ENCODE measurements around the gene ASTN2. TPM values are rescaled to one million over a fixed set of nuclear protein-coding genes. Genes with fewer than 3 reads are reported as not detected.

The ASTN2 gene
- polyA plus RNA-seq, 2 of the 4 experiments (the other 2 are of a cell fraction) = 5.8 to 11.6 TPM

DNA sequence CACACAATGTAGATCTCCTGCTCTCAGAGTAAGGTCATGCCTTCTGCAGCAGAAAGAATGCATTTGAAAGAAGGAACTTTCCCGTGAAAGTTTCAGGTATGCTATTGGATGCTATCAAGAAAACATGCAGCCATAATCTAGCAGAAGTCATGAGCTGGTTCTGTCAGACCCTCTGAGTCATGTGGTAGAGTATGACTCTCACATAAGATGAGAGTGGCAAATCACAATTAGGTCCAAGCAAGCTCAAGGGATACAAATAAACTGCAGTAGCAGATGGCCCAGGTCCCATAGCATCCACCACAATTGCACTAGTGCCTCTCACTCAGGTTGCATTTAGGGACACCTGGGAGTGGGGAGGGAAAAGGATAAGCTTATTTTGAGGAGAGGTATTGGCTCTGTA is 292.8 kb downstream of the ASTN2 start:
- no peak overlapping the region for H3K4me3 ChIP-seq
- DNase-seq (ENCODE audit: low read depth in 1 of 2, low spot score in 1 of 2) = no peak
- ATAC-seq = no peak
- no peak for TF ChIP-seq RAD21 (conservative IDR thresholded peaks at IDR 0.05 in 1 of 2, IDR thresholded peaks at IDR 0.05 in 1 of 2)
- TF ChIP-seq HOXB5 (CRISPR knock-in tag; IDR thresholded peaks at IDR 0.05) = no peak
- no peak for TF ChIP-seq HEYL (CRISPR knock-in tag; IDR thresholded peaks at IDR 0.05)
- TF ChIP-seq NPAS2 (CRISPR knock-in tag; IDR thresholded peaks at IDR 0.05; ENCODE audit: borderline replicate concordance) = no peak
- TF ChIP-seq MAZ (IDR thresholded peaks at IDR 0.05; ENCODE audit: borderline replicate concordance, low read depth, low read length) = no peak
- H3K9me3 ChIP-seq = no peaks in the 10 kb centered on the region
- no peak for FAIRE-seq
- no peaks in the 10 kb centered on the region for H3K4me1 ChIP-seq
- WGBS (ENCODE audit: missing lambda C conversion rate) = 17% methylated on average over 1 of the region's 1 CpG
- no peak overlapping the region for H3K4me2 ChIP-seq
- H3K27ac ChIP-seq = no peak overlapping the region
- POLR2A ChIA-PET = no interaction called here
- CTCF ChIA-PET = no interaction called here

DNA sequence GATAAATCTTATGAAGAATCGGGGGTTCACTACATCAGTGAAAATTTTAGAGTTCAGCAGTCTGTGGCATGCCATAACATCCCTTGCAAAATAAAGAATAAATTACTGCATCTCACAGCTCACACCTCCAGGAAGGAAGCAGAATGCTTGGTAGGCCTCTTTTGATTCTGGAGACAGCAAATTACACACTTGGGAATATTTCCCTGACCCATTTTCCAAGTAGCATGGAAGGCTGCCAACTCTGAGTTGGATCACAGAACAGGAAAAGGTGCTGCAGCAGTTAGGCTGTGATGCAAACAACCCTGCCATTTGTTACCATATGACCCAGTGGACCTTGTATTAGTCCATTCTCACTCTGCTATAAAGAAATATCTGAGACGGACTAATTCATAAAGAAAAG is 293.5 kb downstream of the ASTN2 start:
- no peak for FAIRE-seq
- ATAC-seq = no peak
- no peak overlapping the region for H3K27ac ChIP-seq
- no peaks in the 10 kb centered on the region for H3K9me3 ChIP-seq
- H3K4me3 ChIP-seq = no peak overlapping the region
- ChIA-PET POLR2A (no interaction called here), CTCF (no interaction called here)
- no peaks in the 10 kb centered on the region for H3K4me1 ChIP-seq
- no peak overlapping the region for H3K4me2 ChIP-seq
- DNase-seq (ENCODE audit: low read depth in 1 of 2, low spot score in 1 of 2) = no peak
- WGBS (ENCODE audit: missing lambda C conversion rate) = 39% methylated on average over 2 of the region's 2 CpGs
- no peak for TF ChIP-seq POLR2A (IDR thresholded peaks at IDR 0.05; ENCODE audit: low read length)
- TF ChIP-seq, protein P1, sequence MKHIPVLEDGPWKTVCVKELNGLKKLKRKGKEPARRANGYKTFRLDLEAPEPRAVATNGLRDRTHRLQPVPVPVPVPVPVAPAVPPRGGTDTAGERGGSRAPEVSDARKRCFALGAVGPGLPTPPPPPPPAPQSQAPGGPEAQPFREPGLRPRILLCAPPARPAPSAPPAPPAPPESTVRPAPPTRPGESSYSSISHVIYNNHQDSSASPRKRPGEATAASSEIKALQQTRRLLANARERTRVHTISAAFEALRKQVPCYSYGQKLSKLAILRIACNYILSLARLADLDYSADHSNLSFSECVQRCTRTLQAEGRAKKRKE (CRISPR knock-in tag; IDR thresholded peaks at IDR 0.05; ENCODE audit: low read depth) = no peak
- TF ChIP-seq, protein P2, sequence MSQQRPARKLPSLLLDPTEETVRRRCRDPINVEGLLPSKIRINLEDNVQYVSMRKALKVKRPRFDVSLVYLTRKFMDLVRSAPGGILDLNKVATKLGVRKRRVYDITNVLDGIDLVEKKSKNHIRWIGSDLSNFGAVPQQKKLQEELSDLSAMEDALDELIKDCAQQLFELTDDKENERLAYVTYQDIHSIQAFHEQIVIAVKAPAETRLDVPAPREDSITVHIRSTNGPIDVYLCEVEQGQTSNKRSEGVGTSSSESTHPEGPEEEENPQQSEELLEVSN (IDR thresholded peaks at IDR 0.05; ENCODE audit: borderline replicate concordance, low read depth) = no peak

DNA sequence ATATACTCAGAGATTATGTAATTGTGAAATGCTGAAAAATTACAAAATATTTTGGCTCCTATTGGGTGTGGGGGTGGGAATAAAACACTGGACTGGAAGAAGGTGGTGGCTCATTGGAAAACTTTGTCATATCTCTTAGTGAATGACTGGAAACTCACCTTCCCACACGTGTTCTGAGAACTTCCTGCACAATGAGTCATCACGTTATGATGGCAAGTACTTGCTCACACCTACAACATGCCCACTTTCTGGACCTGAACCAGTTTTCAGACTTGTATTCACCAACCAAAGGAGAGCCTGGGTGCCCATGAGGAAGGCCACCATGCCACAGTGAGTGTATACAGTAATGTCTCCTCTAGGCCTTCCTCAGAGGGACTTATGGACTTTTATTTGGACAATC is 294.8 kb downstream of the ASTN2 start:
- Histone ChIP-seq H3K27ac (no peak overlapping the region), H3K4me3 (no peak overlapping the region), H3K4me1 (no peaks in the 10 kb centered on the region), H3K4me2 (no peak overlapping the region), H3K9me3 (no peaks in the 10 kb centered on the region)
- WGBS (ENCODE audit: missing lambda C conversion rate) = 8% methylated on average over 2 of the region's 2 CpGs
- ChIA-PET CTCF (no interaction called here), POLR2A (no interaction called here)
- DNase-seq (ENCODE audit: low read depth in 1 of 2, low spot score in 1 of 2) (no peak), FAIRE-seq (no peak), ATAC-seq (no peak)
- TF ChIP-seq SMC3 (IDR thresholded peaks at IDR 0.05) (no peak), CBX2 (IDR thresholded peaks at IDR 0.05; ENCODE audit: borderline replicate concordance, low read depth) (no peak), EP300 (IDR thresholded peaks at IDR 0.05) (no peak), CHD4 (IDR thresholded peaks at IDR 0.05; ENCODE audit: borderline replicate concordance) (no peak), ZNF302 (CRISPR knock-in tag; IDR thresholded peaks at IDR 0.05) (no peak), FOXS1 (CRISPR knock-in tag; IDR thresholded peaks at IDR 0.05) (no peak), KDM5A (IDR thresholded peaks at IDR 0.05) (no peak)
- TF ChIP-seq, protein P3, sequence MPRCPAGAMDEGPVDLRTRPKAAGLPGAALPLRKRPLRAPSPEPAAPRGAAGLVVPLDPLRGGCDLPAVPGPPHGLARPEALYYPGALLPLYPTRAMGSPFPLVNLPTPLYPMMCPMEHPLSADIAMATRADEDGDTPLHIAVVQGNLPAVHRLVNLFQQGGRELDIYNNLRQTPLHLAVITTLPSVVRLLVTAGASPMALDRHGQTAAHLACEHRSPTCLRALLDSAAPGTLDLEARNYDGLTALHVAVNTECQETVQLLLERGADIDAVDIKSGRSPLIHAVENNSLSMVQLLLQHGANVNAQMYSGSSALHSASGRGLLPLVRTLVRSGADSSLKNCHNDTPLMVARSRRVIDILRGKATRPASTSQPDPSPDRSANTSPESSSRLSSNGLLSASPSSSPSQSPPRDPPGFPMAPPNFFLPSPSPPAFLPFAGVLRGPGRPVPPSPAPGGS (IDR thresholded peaks at IDR 0.05) = no peak
- TF ChIP-seq, protein P2 (IDR thresholded peaks at IDR 0.05; ENCODE audit: borderline replicate concordance, low read depth) = no peak
- TF ChIP-seq, protein P4, sequence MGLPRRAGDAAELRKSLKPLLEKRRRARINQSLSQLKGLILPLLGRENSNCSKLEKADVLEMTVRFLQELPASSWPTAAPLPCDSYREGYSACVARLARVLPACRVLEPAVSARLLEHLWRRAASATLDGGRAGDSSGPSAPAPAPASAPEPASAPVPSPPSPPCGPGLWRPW (IDR thresholded peaks at IDR 0.05) = no peak

DNA sequence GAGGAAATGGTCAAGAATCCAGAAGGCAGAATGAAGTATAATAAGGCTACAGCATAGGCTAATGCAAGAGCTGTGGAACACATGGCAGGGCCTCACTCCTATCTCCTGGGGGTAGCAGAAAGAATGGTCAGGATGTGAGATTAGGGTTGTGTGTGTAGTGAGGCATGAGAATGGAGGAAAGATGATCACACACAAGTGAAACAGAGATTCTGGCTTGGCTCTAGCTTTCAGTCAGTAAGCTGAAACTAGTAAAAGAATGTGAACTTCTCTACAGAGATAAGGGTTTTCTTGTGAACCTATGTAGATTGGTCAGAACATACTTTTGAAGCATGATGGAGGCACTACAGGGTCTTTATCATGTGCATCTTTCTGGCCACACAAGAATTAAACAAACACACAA is 298.8 kb downstream of the ASTN2 start:
- DNase-seq (ENCODE audit: low read depth in 1 of 2, low spot score in 1 of 2) (no peak), ATAC-seq (no peak), FAIRE-seq (no peak)
- H3K9me3 ChIP-seq = no peaks in the 10 kb centered on the region
- no peak overlapping the region for H3K4me3 ChIP-seq
- TF ChIP-seq, protein P5, sequence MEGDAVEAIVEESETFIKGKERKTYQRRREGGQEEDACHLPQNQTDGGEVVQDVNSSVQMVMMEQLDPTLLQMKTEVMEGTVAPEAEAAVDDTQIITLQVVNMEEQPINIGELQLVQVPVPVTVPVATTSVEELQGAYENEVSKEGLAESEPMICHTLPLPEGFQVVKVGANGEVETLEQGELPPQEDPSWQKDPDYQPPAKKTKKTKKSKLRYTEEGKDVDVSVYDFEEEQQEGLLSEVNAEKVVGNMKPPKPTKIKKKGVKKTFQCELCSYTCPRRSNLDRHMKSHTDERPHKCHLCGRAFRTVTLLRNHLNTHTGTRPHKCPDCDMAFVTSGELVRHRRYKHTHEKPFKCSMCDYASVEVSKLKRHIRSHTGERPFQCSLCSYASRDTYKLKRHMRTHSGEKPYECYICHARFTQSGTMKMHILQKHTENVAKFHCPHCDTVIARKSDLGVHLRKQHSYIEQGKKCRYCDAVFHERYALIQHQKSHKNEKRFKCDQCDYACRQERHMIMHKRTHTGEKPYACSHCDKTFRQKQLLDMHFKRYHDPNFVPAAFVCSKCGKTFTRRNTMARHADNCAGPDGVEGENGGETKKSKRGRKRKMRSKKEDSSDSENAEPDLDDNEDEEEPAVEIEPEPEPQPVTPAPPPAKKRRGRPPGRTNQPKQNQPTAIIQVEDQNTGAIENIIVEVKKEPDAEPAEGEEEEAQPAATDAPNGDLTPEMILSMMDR (IDR thresholded peaks at IDR 0.05) = no peak
- TF ChIP-seq JUNB (IDR thresholded peaks at IDR 0.05) = no peak
- TF ChIP-seq HOXB13 (CRISPR knock-in tag; IDR thresholded peaks at IDR 0.05; ENCODE audit: low read depth) = no peak
- TF ChIP-seq, protein P1 (CRISPR knock-in tag; IDR thresholded peaks at IDR 0.05; ENCODE audit: low read depth) = no peak
- TF ChIP-seq CEBPB (IDR thresholded peaks at IDR 0.05) = no peak
- no peak for TF ChIP-seq MYC (IDR thresholded peaks at IDR 0.05; ENCODE audit: borderline replicate concordance, low read length)
- H3K27ac ChIP-seq = no peak overlapping the region
- H3K4me1 ChIP-seq = no peaks in the 10 kb centered on the region
- H3K4me2 ChIP-seq = no peak overlapping the region
- ChIA-PET POLR2A (no interaction called here), CTCF (interaction anchor here (0.6 to 0.8 kb wide), 2 partner anchors 10 to 272 kb away, joined by 3 to 5 read pairs; no protein-coding TSS in a partner anchor)
